Kidney capillary endothelial cell (primary cell): Measurements from ENCODE around the gene ADGRD1.

Experiments
- DNase-seq: peaks from one replicate; pipeline ENCODE4 v3.0.0-alpha.2; 2018; ENCODE audit warnings: low spot score

Gene ADGRD1

GRCh38 chr12:131137009-131137835, 183.5 kb downstream of the ADGRD1 start:
- no peak for DNase-seq

GRCh38 chr12:131137836-131138637, 184.3 kb downstream of the ADGRD1 start:
- no peak for DNase-seq

- no peak for DNase-seq
Observed at GRCh38 chr12:131138638-131139362, 185.1 kb downstream of the ADGRD1 start.

GRCh38 chr12:131139363-131140068, 185.8 kb downstream of the ADGRD1 start:
- DNase-seq = no peak

- no peak for DNase-seq
Observed at GRCh38 chr12:131140069-131140435, 186.3 kb downstream of the ADGRD1 start.

GRCh38 chr12:131140697-131141096, 187.0 kb downstream of the ADGRD1 start:
- no peak for DNase-seq

- no peak for DNase-seq
Observed at GRCh38 chr12:131141514-131141913, 187.8 kb downstream of the ADGRD1 start.

GRCh38 chr12:131142891-131143657, 189.4 kb downstream of the ADGRD1 start:
- DNase-seq = no peak

GRCh38 chr12:131146173-131146675, 192.5 kb downstream of the ADGRD1 start:
- DNase-seq = no peak

- DNase-seq = no peak
Observed at GRCh38 chr12:131147293-131147692, 193.6 kb downstream of the ADGRD1 start.

- no peak for DNase-seq
Observed at GRCh38 chr12:131147894-131148293, 194.2 kb downstream of the ADGRD1 start.

- no peak for DNase-seq
Observed at GRCh38 chr12:131151558-131152345, 198.0 kb downstream of the ADGRD1 start.

- DNase-seq = no peak
Observed at GRCh38 chr12:131152587-131152986, 198.9 kb downstream of the ADGRD1 start.

GRCh38 chr12:131153016-131153415, 199.3 kb downstream of the ADGRD1 start:
- no peak for DNase-seq

GRCh38 chr12:131153956-131154355, 200.2 kb downstream of the ADGRD1 start:
- no peak for DNase-seq

- no peak for DNase-seq
Observed at GRCh38 chr12:131155131-131155530, 201.4 kb downstream of the ADGRD1 start.

- DNase-seq = no peak
Observed at GRCh38 chr12:131157743-131158142, 204.0 kb downstream of the ADGRD1 start.

- DNase-seq = no peak
Observed at GRCh38 chr12:131159660-131160059, 206.0 kb downstream of the ADGRD1 start.

GRCh38 chr12:131162113-131162512, 208.4 kb downstream of the ADGRD1 start:
- no peak for DNase-seq

- no peak for DNase-seq
Observed at GRCh38 chr12:131163189-131163738, 209.6 kb downstream of the ADGRD1 start.
